Caki2 (cell line): ENCODE data around the gene RLN3. TPM values are rescaled to one million over a fixed set of nuclear protein-coding genes. Genes with fewer than 3 reads are reported as not detected.
A peak's percentile ranks its signal among the peaks of the same experiment; 100 is the strongest.

ENCODE experiments used
- DNase-seq: peaks from one replicate; pipeline ENCODE4 v3.0.0-alpha.2; 2015; ENCODE audit warnings: low read depth
- in situ Hi-C: cut with HindIII; loops from 2 replicates; pipeline ENCODE4 v1.10.0; 2016; ENCODE audit warnings: low sequenced_read_pairs, low pct_unique_long_range_greater_than_20kb, mixed read lengths
- total RNA-seq: library from RNA; depleted of rRNA; stranded (reverse); fragments of >200 nt; shearing (Covaris generic); gene quantifications from 2 replicates; pipeline ENCODE4 v1.2.3, GENCODE V29; 2014; ENCODE audit warnings: low replicate concordance; rRNA removed

Gene RLN3
- total RNA-seq, 1 experiment from 2014 or later: not detected

GRCh38 chr19:14061081-14061749 is 33.3 kb downstream of the RLN3 start:
- in situ Hi-C loops: no loop called here
- no peak for DNase-seq

- in situ Hi-C loops: no loop called here
- no peak for DNase-seq
Observed at GRCh38 chr19:14061751-14062557, 34.0 kb downstream of the RLN3 start, which contains the start of gene PALM3. Gene PALM3 (minus strand): TSS chr19:14062076. CDS start chr19:14061980, 96 bp downstream.

GRCh38 chr19:14062558-14062855 is 34.6 kb downstream of the RLN3 start:
- in situ Hi-C loops: no loop called here

GRCh38 chr19:14063105-14063504 is 35.2 kb downstream of the RLN3 start:
- DNase-seq: no peak
- in situ Hi-C loops: no loop called here

More at GRCh38 chr19:14062558-14062855, 34.6 kb downstream of the RLN3 start:
- no peak for DNase-seq

GRCh38 chr19:14066134-14066533 is 38.2 kb downstream of the RLN3 start:
- DNase-seq: no peak
- in situ Hi-C loops: no loop called here

DNA sequence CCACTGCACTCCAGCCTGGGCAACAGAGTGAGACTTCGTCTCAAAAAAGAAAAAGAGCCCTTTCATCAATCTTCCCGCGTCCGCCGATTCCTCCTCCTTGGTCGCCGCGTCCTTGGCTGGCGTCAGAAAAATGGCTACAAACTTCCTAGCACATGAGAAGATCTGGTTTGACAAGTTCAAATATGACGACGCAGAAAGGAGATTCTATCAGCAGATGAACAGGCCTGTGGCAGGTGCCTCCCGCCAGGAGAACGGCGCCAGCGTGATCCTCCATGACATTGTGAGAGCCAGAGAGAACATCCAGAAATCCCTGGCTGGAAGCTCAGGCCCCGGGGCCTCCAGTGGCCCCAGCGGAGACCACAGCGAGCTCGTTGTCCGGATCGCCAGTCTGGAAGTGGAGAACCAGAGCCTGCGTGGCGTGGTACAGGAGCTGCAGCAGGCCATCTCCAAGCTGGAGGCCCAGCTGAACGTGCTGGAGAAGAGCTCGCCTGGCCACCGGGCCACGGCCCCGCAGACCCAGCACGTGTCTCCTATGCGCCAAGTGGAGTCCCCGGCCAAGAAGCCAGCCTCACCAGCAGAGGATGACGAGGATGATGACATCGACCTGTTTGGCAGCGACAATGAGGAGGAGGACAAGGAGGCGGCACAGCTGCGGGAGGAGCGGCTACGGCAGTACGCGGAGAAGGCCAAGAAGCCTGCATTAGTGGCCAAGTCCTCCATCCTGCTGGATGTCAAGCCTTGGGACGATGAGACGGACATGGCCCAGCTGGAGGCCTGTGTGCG is 42.5 kb downstream of the RLN3 start:
- in situ Hi-C loops: no loop called here

GRCh38 chr19:14072535-14073260 is 44.8 kb downstream of the RLN3 start, which contains the start of gene MISP3:
Gene MISP3 (plus strand): TSS chr19:14072786. CDS start chr19:14073310, 524 bp downstream.
- peak; percentile 62 for DNase-seq
- in situ Hi-C loops: no loop called here

More for the DNA sequence above, 42.5 kb downstream of the RLN3 start:
- DNase-seq: no peak

- DNase-seq: peak; percentile 75
- in situ Hi-C loops: no loop called here
Observed at GRCh38 chr19:14073261-14073924, 45.4 kb downstream of the RLN3 start.

- in situ Hi-C loops: no loop called here
Observed at GRCh38 chr19:14073925-14074838, 46.2 kb downstream of the RLN3 start.

DNA sequence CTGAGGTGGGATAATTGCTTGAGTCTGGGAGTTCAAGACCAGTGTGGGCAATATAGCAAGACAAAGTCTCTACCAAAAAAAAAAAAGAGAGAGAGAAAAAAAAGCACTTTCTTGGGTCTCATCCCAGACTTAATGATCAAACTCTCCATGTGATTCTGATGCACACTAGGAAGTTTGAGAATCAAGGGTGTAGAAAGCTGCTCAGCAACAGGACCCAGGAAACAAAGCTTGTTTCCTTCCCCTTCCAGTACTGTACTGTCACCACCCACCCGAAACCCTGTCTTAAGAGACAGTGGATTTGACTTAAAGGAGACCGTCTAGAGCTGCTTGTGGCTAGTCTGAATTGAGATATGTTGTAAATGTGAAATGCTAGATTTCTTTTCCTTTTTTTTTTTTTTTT is 50.5 kb downstream of the RLN3 start:
- in situ Hi-C loops: loop anchor here (25.0 kb wide), 1 partner anchor 166 kb away; the partner anchor contains the start of genes BRME1 and CC2D1A
- DNase-seq: no peak

More at GRCh38 chr19:14073925-14074838, 46.2 kb downstream of the RLN3 start:
- DNase-seq: no peak

Other genes with a start within 250 kb of the RLN3 start
- gene ZSWIM4, start 232.7 kb upstream of the RLN3 start, total RNA-seq: 6.2 and 6.3 TPM in 2 replicates
- not detected in 2 replicates for gene NANOS3, start 151.0 kb upstream of the RLN3 start, total RNA-seq
- gene BRME1, start 122.0 kb upstream of the RLN3 start, total RNA-seq: 5.5 and 12.7 TPM in 2 replicates
- gene CC2D1A, start 121.9 kb upstream of the RLN3 start, total RNA-seq: 24.1 and 28.2 TPM in 2 replicates
- 16.1 TPM in 1 of 2 replicates, not detected in the other for gene PODNL1, start 89.7 kb upstream of the RLN3 start, total RNA-seq
- 16.8 and 20.3 TPM in 2 replicates for gene DCAF15, start 75.6 kb upstream of the RLN3 start, total RNA-seq
- gene RFX1, start 21.8 kb upstream of the RLN3 start, total RNA-seq: 6.1 and 7.5 TPM in 2 replicates
- gene IL27RA, start 3.6 kb downstream of the RLN3 start, total RNA-seq: 8.6 and 15.6 TPM in 2 replicates
- not detected in 2 replicates for gene PALM3, start 33.9 kb downstream of the RLN3 start, total RNA-seq
- gene MISP3, start 44.6 kb downstream of the RLN3 start, total RNA-seq: 2.5 and 2.7 TPM in 2 replicates
- not detected in 2 replicates for gene C19orf67, start 57.6 kb downstream of the RLN3 start, total RNA-seq
- gene SAMD1, start 62.6 kb downstream of the RLN3 start, total RNA-seq: 68.1 and 92.1 TPM in 2 replicates
- 17.6 and 25.4 TPM in 2 replicates for gene PRKACA, start 89.6 kb downstream of the RLN3 start, total RNA-seq
- 80.1 and 109 TPM in 2 replicates for gene ASF1B, start 108.4 kb downstream of the RLN3 start, total RNA-seq
- gene ADGRL1, start 178.0 kb downstream of the RLN3 start, total RNA-seq: 2.4 and 4.1 TPM in 2 replicates